Endothelial cell (in vitro differentiated cells): ENCODE results near the gene TBC1D8. TPM values are rescaled to one million over a fixed set of nuclear protein-coding genes. Genes with fewer than 3 reads are reported as not detected.

Experiments used
- DNase-seq: peaks from one replicate; pipeline ENCODE4 v3.0.0; 2021; ENCODE audit warnings: low spot score
- H3K27ac Mint-ChIP-seq: one replicate; pipeline ENCODE4 v1.8.0; 2021; ENCODE audit warnings: mixed read lengths, inconsistent platforms; ENCODE audit not compliant: unreplicated experiment
- H3K27me3 Mint-ChIP-seq: one replicate; pipeline ENCODE4 v1.8.0; 2021; ENCODE audit warnings: mild to moderate bottlenecking, moderate library complexity, mixed read lengths, inconsistent platforms; ENCODE audit not compliant: unreplicated experiment
- H3K36me3 Mint-ChIP-seq: one replicate; pipeline ENCODE4 v1.8.0; 2021; ENCODE audit warnings: mild to moderate bottlenecking, low read depth, mixed read lengths, inconsistent platforms; ENCODE audit not compliant: unreplicated experiment
- H3K4me1 Mint-ChIP-seq: one replicate; pipeline ENCODE4 v1.8.0; 2021; ENCODE audit warnings: mild to moderate bottlenecking, mixed read lengths, inconsistent platforms; ENCODE audit not compliant: unreplicated experiment
- H3K4me3 Mint-ChIP-seq: one replicate; pipeline ENCODE4 v1.8.0; 2021; ENCODE audit warnings: mild to moderate bottlenecking, mixed read lengths, inconsistent platforms; ENCODE audit not compliant: unreplicated experiment
- H3K9me3 Mint-ChIP-seq: one replicate; pipeline ENCODE4 v1.8.0; 2021; ENCODE audit warnings: mixed read lengths, inconsistent platforms; ENCODE audit not compliant: unreplicated experiment
- CTCF ChIP-seq: fragments of 200-600 bp; sonication (generic); IDR thresholded peaks from one replicate; pipeline ENCODE4 v1.5.0; 2021; ENCODE audit warnings: antibody characterized with exemption; ENCODE audit not compliant: unreplicated experiment
- total RNA-seq: library from RNA; stranded (reverse); fragmentation: NEBNext Ultra II Directional; extraction: Animal tissue kit (Norgen Biotek cat#: 25700); gene quantifications from one replicate; pipeline ENCODE4 v1.2.1, GENCODE V29; 2021; ENCODE audit not compliant: unreplicated experiment

TBC1D8 gene
- total RNA-seq, 1 donor from 2014 or later = 27.5 TPM

DNA sequence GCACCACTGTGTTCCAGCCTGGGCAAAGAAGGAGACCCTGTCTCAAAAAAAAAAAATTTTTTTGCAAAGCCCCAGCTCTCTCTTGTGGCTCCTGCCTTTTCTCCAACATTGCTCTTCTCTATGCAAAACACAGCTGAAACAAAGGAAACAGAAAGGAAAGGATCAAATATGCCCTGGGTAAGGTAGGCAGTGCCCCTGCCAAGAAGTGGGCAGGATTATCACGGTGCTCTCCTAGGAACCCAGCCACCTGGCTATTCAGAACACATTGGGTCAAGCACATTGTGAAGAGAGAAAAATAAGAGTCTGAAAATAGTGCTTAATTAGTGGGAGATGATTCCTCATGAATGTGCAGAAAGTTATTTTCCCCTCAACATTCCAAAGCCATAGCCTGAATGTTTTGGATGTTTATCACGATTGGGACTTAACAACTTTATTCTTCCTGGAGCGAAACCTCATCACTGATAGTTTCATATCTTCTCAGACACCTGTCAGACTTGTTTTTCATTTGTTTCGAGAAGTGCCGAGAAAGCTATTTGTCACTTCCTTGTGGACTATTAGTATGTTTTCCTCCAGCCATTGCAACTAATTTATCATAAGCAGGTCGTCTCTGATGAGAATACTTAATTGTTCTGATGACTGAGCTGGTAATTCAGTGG, 191.8 kb downstream of the TBC1D8 start:
- Mint-ChIP-seq H3K36me3 (peaks cover 15% of the 10 kb centered on the region), H3K4me1 (peaks cover 6% of the 10 kb centered on the region), H3K27me3 (peaks cover 5% of the 10 kb centered on the region), H3K4me3 (no peak overlapping the region), H3K9me3 (no peaks in the 10 kb centered on the region), H3K27ac (no peak overlapping the region)
- DNase-seq = no peak
- TF ChIP-seq CTCF = no peak

GRCh38 chr2:100957996-100958653, 193.1 kb downstream of the TBC1D8 start:
- no peak for DNase-seq
- Mint-ChIP-seq H3K9me3 (no peaks in the 10 kb centered on the region), H3K4me3 (no peak overlapping the region), H3K27me3 (peaks cover 5% of the 10 kb centered on the region), H3K27ac (no peak overlapping the region), H3K36me3 (peaks cover 13% of the 10 kb centered on the region), H3K4me1 (peaks cover 3% of the 10 kb centered on the region)
- TF ChIP-seq CTCF = no peak

Other genes starting within 250 kb of the TBC1D8 start
- 1,589 TPM for gene RPL31, start 149.1 kb downstream of the TBC1D8 start, total RNA-seq
- 47.1 TPM for gene CNOT11, start 101.5 kb upstream of the TBC1D8 start, total RNA-seq
- 32.0 TPM for gene RNF149, start 157.3 kb upstream of the TBC1D8 start, total RNA-seq
- gene CREG2, start 236.1 kb upstream of the TBC1D8 start, total RNA-seq = 23.6 TPM